ENCODE results near the gene SGK1.

The SGK1 gene

DNA sequence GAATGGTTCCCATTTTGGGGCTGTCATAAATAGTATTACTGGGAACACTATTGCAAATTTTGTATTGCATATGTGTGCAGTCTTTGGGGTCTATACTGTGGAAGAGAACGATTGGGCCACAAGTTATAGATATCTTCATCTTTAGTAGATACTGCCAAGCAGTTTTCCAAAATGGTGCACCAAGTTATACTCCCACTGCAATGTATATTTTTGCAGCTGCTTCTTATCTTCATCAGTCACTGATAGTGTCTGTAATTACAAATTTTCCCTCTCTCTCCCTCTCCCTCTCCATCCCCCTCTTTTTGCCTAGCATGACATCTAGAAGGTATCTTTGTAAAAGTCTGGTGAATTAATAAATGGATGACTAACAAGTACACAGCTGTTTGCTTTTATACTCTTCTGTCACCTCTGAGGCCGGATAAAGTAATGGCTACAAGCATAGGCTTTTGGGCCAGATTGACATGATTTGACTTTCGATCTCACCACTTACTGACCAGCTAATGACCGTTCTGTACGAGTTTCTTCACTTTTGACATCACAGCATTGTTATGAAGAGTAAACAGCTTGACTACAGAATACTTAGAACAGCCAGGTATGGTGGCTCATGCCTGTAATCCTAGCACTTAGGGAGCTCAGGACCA is 152.2 kb downstream of the SGK1 start:
- DNase-seq: no peak

DNA sequence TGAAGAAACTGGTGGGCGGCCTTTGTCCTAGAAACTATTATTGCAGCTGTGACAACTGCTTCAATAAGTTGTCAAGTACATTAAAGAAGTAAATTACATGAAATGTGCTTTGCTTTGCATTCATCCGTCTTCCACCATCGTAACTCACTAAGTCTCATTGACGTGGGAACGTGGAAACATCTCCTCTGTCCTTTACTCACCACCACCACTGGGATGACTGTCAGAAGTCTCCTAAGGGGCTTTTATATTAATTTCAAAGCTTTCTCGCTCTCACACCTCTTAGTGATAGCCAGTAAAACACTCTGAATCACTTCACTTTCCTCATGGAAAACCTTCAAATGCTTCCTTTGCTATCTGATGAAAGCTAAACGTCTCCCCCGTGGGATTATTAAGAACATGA is 153.6 kb downstream of the SGK1 start:
- no peak for DNase-seq

DNA sequence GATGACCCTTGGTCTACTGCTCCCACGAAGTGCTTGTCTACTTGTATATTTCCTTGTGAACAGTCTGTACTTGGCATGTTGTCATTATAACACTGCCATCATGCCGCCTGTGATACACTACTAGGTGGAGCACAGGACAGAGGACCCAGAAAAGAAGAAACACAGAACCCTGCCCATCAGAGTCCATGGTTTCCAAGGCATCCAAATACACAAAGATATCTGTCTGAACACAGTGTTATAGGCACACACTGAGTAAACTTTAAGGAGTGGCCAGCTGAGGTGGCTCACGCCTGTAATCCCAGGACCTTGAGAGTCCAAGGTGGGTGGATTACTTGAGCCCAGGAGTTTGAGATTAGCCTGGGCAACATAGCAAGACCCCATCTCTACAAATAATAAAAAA is 155.0 kb downstream of the SGK1 start:
- no peak for DNase-seq

DNA sequence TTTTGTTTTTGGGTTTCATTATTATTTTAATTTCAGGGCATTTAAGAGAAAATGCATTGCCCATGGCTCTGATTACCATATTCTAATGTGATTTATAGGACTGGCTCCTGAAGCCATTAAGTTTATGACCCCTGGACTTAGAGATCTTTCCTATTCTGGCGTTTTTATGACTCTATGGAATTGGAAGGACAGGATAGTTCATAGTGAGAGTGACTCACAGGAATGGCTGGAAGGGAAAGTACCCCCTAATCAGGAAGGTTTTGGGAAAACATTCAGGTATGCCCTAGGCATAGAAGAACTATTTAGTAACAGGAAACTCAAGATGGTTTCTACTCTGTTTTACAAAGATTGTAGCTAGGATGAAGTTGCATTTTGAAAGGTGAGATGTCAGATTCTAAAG is 156.9 kb downstream of the SGK1 start:
- DNase-seq: no peak

DNA sequence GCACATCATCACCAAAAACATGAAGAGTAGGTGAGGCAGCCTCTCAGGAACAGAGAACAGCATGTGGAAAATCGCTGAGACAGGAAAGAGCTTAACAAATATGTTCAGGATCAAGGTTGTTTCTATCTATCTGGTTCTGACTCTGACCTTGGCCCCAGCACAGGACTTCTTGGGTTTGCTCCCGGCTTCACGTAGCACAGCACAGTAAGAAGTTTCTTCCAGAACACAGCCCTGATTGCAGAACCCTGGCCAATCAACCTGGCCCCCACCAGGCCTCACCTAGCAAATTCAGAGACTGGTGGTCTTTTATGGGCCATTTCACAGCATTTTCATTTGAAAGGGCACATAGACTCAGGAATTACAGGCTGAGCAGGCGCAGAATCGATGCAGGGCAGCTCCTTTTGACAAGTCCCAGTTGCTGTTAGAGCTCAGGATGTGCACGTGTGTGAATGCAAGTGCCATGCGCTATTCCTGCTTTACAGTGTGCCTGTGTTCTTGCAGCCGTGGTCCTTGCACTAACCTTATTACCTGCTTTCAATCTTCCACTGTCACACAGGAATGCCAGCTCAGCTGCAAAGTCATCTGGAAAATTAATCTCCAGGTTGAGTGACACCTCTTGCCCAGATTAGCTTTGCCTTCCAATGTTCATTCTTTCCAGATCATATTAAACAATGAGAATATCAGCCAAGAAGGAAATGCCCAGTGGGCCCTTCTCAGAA is 165.0 kb downstream of the SGK1 start:
- DNase-seq: no peak

DNA sequence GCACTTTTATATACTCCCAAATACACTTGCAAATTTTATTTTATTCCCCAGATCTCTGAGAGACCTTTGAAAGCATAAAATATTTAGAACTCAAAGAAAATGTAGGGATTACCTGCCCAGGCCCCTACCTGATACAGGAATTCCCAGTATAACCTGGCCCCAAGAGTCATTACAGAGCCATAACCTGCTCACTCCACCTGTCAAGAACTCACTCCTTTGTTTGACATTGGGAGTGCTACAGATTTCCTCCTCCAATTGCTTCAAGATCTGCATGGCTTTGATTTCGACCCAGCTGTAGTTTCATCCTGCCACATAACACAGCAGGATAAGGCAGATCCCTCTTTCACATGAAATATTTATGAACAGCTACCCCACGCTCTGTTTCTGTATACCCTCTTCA is 169.3 kb downstream of the SGK1 start:
- DNase-seq: no peak

DNA sequence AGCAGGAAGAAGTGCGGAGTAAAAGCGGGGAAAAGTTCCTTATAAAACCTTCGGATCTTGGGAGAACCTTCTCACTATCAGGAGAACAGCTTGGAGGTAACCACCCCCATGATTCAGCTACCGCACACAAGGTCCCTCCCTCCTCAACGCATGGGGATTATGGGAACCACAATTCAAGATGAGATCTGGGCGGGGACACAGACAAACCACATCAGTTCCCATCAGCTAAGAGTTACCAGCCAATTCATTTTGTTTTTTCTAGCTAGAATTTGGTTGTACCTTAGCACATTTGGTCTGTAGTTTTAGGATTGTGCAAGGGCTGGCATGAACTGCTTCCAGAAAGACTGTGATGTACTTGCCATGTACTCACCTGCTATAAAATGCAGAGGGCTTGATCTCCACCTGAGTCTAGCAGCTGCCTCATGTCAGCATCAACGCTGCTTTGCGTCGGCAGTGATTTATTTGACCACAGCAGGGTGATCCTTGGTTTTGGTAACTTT is 170.8 kb downstream of the SGK1 start:
- DNase-seq: no peak

DNA sequence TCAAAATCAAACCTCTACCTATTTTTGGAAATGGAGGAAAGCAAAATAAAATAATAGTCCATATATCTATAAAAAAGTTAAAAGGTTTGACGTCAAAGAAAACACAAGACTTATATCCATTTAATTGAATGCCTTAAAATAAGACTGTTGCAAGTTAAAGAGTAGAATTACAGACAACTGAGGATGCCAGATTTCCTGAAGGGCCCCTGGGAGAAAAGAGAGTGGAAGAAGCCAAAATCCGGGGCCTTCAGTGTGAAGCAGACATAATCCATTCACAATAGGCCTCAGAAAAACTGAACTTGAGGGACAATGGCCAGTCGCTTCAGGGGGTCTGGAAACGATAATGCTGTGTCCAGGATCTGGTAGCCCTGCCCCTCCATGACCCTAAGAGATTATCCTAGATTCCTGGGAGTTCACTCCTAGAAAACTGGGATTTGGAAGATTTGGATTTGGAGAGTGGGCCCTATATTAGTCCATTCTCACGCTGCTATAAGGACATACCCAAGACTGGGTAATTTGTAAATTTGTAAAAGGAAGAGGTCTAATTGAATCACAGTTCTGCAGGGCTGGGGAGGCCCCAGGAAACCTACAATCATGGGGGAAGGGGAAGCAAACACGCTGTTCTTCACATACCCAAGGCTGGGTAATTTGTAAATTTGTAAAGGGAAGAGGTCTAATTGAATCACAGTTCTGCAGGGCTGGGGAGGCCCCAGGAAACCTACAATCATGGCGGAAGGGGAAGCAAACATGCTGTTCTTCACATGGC is 171.5 kb downstream of the SGK1 start:
- DNase-seq: no peak

DNA sequence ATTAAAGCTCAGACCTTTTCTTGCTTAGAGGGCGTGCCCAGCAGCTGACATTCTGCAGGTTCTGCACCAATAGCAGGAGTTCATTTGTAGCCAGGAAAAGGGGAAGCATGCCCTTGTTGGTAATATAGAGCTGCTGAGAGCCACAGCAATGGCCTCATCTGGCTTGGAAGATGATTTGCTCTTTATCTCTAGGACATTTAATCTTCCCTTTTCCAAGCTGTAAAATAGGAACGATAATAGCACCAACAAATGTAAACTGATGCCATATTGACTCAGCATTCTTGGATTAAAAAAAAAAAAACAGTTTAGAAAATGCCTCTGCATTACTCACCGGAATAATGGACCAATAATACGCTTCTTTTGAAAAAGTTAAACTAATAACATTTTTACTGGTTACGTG is 172.1 kb downstream of the SGK1 start:
- DNase-seq: no peak

DNA sequence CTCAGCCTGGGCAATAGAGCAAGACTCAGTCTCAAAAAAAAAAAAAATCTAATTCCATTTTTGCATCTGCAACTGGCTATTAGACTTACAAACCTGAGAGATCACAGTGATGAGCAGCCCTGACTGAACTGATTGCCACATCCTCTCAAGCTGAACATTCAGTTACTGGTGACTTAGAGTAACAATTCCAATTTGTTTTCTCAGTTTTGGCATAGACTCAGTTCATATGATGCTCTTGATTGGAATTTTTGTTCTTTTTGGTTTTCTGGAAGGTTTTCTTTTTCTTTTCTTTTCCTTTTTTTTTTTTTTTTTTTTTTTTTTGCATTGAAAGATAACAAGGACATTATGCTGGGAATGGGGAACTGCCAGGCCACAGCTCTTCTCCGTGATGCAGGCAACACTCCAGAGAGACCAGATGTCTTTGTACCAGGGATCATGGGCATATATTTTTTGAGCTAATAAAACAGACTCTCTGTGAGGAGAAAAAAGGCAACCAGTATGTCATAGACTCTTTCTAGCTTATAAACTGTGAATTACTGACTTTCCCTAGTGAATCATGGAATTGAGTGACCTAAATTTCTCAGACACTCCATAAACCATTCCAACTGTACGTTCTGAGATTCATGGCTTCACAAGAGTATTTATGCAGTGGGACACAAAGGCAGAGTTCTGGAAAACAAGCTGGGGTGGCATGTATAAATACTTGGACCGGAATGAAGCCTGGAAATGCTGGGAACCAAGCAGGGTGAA is 179.5 kb downstream of the SGK1 start:
- DNase-seq: no peak

DNA sequence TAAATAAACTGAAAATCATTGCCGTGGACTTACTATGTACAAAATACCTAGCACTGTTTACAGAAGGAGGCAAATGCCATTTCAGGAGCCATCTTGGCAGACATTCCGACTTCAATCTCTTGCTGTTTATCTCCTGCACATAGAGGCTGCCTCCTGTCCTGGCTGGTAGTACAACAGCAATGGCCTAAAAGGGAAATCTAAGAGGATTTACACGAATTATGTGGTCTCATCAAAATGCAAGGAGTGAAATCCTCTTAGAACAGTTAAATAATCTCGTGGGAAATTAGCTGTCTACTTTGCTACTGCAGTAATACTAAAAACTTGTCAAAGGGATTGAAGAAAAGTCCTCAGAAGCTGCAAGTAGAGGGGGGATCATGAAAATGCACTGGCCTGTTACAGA is 183.3 kb downstream of the SGK1 start:
- DNase-seq: no peak

DNA sequence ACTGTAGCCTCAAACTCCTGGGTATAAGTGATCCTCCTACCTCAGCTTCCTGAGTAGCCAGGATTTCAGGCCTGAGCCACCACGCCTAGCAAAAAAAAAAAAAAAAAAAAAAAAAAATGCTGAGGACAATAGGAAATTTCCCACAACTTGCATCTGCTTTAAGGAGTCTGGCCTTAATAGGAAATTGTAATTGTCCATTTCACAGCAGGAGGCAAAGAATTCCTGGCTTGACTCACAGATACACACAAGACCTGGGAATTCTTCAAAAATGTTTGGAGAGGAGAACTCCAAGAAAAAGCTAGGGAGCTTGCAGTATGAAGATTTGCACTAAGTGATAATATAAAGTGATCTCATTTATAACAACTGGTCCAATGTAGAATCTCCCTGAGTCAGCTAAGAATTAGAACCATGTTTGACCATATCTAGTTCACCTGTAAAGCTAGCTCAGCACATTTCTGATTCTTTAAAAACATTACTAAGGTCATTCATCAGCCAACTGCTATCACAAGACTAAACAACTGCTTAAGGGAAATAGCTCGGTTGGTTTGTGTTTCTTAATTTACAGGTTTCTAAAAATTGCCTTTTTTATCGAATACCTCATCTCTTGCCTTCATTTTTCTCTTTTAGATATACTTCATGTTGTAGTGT is 185.3 kb downstream of the SGK1 start:
- no peak for DNase-seq

DNA sequence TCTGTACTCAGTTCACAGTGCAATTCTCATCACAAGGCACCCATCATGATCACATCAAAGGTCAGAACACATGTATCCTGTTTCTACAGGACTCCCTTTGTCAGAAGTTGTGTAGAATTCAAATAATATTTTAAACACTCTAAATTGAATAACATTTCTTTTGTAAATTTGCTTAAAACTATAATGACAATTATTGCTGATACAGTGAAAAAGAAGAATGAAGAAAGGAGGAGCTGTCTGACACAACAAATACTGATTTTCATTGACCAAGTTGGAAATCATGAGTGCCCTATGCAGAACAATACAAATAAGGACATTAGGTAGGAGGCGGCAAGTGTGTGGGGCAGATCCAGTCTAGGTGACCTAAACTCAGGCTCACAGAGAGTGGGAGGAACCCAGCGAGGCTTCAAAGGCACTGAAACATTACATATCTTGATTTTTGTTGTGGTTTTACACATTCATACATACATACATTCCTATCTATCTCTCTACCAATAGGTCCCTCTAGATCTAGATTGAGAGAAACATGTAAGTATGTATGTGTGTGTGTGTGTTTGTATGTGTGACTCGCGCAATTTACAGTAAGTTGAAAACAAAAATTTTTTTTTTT is 186.3 kb downstream of the SGK1 start:
- no peak for DNase-seq

DNA sequence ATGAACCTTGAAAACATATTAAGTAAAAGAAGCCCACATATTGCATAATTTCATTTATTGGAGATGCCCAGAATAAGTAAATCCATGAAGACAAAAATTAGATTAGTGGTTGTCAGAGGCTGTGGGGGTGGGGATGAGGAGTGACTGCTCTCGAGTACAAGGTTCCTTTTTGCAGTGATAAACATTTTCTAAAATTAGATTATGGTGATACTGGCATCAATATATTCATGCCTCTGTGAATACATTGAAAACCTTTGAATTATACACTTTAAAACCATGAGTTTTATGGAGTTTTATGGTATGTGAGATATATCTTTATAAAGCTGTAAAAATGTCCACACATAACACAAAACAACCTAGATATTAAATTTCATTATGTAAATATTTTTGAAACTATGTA is 189.8 kb downstream of the SGK1 start:
- no peak for DNase-seq

DNA sequence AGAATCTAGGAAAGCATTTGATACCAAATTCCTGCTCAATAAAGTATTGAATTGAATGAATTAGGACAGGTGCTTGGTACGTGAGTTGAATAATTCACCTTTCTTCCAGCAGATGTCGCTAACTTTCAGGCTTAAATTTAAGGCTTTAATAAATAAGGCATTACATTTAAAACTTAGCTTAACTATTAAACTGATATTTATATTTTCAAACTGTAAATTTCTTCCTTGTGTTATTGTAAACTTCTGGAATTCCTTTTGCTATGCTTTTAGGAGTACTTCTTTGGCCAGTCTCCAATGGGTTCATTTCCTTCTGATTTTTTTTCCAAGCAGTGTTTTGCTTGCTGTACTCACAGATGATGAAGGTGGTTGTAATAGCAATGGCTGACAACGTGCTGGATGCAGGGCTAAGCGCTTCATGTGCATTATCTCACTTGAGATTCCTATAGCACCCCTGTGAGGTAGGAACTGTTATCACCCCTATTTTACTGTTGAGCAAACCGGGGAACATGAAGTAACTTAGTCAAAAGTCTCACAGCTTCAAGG is 194.2 kb downstream of the SGK1 start:
- peak; percentile 36 to 75 for DNase-seq

DNA sequence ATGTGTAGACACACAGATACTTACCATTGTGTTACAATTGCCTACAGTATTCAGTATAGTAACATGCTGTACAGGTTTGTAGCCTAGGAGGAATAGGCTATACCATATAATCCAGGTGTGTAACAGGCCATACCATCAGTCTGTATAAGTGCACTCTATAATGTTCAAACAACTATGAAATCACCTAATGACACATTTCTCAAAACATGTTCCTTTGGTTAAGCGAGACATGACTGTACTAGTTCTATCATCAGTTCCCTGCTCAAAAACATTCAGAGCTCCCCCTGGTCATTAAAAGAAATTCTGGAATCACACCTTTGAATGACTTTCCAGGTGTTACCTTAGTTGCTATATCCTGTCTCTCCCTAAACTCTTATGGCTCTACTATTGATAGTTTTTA is 195.1 kb downstream of the SGK1 start:
- DNase-seq: no peak

DNA sequence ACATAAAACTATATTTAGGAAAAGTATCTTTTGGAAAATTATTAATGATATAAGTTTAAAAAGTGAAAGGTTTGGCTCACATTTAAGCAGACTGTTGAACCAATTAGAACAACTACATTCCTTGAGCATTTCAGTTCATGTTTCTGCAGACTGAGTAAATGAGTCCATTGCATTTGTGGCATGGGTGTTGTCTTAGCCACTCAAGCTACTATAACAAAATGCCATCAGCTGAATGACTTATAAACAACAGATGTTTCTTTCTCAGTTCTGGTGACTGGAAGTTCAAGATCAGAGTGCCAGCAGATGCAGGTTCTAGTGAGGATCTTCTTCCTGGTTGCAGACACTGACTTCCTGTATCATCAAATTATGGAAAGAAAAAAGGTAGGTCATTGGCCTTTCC is 198.4 kb downstream of the SGK1 start:
- no peak for DNase-seq

All from SW 1271 (cell line).